ENCODE data around the gene NAP1L3. TPM values are rescaled to one million over a fixed set of nuclear protein-coding genes. Genes with fewer than 3 reads are reported as not detected.

Gene NAP1L3
- total and polyA plus RNA-seq, 12 donors: 3.2 to 17.9 (median 8.0) TPM

DNA sequence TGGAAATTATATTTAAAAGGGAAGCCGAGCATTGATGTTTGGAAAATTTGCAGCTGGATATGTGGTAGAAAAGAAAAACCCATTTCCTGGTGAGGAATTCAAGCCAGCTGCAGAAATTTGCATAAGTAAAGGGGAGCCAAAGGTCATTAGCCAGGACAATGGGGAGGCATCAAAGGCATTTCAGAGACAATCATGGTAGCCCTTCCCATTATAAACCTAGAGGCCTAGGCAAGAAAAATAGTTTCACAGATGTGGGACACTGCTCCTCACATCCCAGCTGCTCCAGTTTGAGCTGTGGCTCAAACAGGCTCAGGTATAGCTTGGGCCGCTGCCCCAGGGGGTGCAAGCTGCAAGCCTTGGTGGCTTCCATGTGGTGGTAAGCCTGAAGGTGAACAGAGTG, 35.8 kb downstream of the NAP1L3 start:
- H3K4me1 ChIP-seq (replicated peaks in 1 of 2): no peaks in the 10 kb centered on the region
- no peaks in the 10 kb centered on the region for H3K27me3 ChIP-seq
- no peak overlapping the region for H3K4me3 ChIP-seq
- intact Hi-C loops (cut with DNase I): no loop called here
- no peak overlapping the region for H3K27ac ChIP-seq
- WGBS, 4 donors: 79 to 91% (median 83%) methylated on average over 1 to 2 of the region's 2 CpGs
- no peaks in the 10 kb centered on the region for H3K36me3 ChIP-seq (replicated peaks in 1 of 2)
- DNase-seq: no peak
- H3K9me3 ChIP-seq (replicated peaks in 1 of 3): no peaks in the 10 kb centered on the region
- TF ChIP-seq POLR2A (IDR thresholded peaks at IDR 0.05) (no peak), CTCF (IDR thresholded peaks at IDR 0.05) (no peak)

Other genes starting within 250 kb of the NAP1L3 start
- gene FAM133A, start 628 bp upstream of the NAP1L3 start, total RNA-seq: 1 to 10 TPM in 2 of 9 donors, under 1 TPM in 6, not detected in 1; 0.14 to 1.1 (median 0.48) TPM
- 1 to 10 TPM in 2 of 3 donors, under 1 TPM in 1; 0.91 to 2.3 (median 1.1) TPM for gene FAM133A, start 628 bp upstream of the NAP1L3 start, polyA plus RNA-seq